Right lobe of liver (tissue), 6 donors: ENCODE results near the gene SOAT1. TPM values are rescaled to one million over a fixed set of nuclear protein-coding genes. Genes with fewer than 3 reads are reported as not detected.

Source experiments
- ATAC-seq, 4 donors: fragments of 200-7000 bp; cut with Tn5 transposase; one replicate each; pipeline ENCODE4 v1.9.1; 2020; ENCODE audit warnings: mild to moderate bottlenecking in 4 of 4, moderate library complexity in 4 of 4
- DNase-seq, 3 donors: peaks; one replicate each; pipeline ENCODE4 v3.0.0-alpha.2; 2020
- H3K27ac ChIP-seq, 3 donors: fragments of 200-600 bp; one replicate each; pipeline ENCODE4 v1.8.0; 2022
- H3K27me3 ChIP-seq, 2 donors: fragments of 200-600 bp; one replicate each; pipeline ENCODE4 v1.8.0; 2022
- H3K36me3 ChIP-seq, 4 donors: fragments of 200-600 bp; sonication (generic) in 1 of 4; one replicate each; pipeline versions ENCODE4 v1.5.1 to v1.8.0; 2017 to 2022; ENCODE audit warnings: control low read depth in 1 of 4
- H3K4me1 ChIP-seq, 4 donors: fragments of 200-600 bp; sonication (generic) in 1 of 4; one replicate each; pipeline versions ENCODE4 v1.5.1 to v1.8.0; 2017 to 2022; ENCODE audit warnings: control low read depth in 1 of 4
- H3K4me3 ChIP-seq, 3 donors: fragments of 200-600 bp; one replicate each; pipeline ENCODE4 v1.8.0; 2022
- H3K9me3 ChIP-seq, 4 donors: fragments of 200-600 bp; sonication (generic) in 1 of 4; one replicate each; pipeline versions ENCODE4 v1.5.1 to v1.8.0; 2017 to 2022; ENCODE audit warnings: control low read depth in 1 of 4
- POLR2A ChIP-seq: fragments of 450-650 bp; IDR thresholded peaks from one replicate; pipeline ENCODE4 v1.6.1; 2017; ENCODE audit warnings: antibody characterized with exemption, mild to moderate bottlenecking
- WGBS: methylation state at CpG from one replicate; pipeline ENCODE4 v1.1.6; 2018; ENCODE audit warnings: low coverage, low lambda C conversion rate; ENCODE audit not compliant: insufficient coverage; ENCODE audit errors: missing lambda C conversion rate; 5-methylcytosine and 5-hydroxymethylcytosine counted together
- intact Hi-C, 2 donors: fragments of 100-400 bp; cut with DNase I; formaldehyde crosslinking; loops; one replicate each; pipeline versions ENCODE4 v1.11.2 to v1.14.1; 2022
- total RNA-seq, 6 experiments: library from RNA; depleted of rRNA in 2 of 6; stranded (reverse); fragments of >200 nt in 2 of 6; fragmentation: NEBNext Ultra II Directional in 3 of 6; extraction: Animal tissue kit (Norgen Biotek cat#: 25700) in 3 of 6; gene quantifications; one replicate each; pipeline versions ENCODE4 v1.1.0 to v1.2.4, GENCODE V29; 2016 to 2023
- TF ChIP-seq, protein P1 (sequence below), 4 donors: fragments of 200-600 bp in 3 of 4; fragments of 450-650 bp in 1 of 4; IDR thresholded peaks; one replicate each; pipeline versions ENCODE4 v1.5.1 to v1.8.0; 2016 to 2022; ENCODE audit warnings: antibody characterized with exemption in 4 of 4, mild to moderate bottlenecking in 2 of 4
- donor health status: DM: no; HTN: yes; CAD: no.
- donor health status: DM: no; HTN: no; CAD: no.
- donor health status: DM: no; HTN: no; CAD: no.
- donor health status: DM: no; HTN: yes; CAD: no.
- donor health status: DM: no; HTN: yes; CAD: no.

SOAT1 gene
- total RNA-seq, 6 experiments from 2014 or later, result 5.8 to 20.5 (median 14.3) TPM

DNA sequence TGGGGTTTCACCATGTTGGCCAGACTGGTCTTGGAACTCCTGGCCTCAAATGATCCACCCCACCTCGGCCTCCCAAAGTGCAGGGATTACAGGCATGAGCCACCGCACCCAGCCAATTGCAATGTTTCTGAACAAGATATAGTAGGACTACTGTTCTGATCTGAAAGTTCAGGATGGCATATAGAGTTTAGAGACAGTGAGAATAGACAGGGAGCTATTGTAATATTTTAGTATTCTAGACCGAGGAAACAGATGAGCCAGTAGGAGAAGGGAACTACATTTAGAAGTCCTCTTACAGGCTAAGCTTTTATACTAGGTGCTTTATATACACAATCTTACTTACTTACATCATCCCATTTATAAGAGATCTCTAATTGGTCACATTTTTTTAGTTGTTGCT, 33.1 kb downstream of the SOAT1 start:
- no peak for TF ChIP-seq POLR2A
- TF ChIP-seq, protein P1, sequence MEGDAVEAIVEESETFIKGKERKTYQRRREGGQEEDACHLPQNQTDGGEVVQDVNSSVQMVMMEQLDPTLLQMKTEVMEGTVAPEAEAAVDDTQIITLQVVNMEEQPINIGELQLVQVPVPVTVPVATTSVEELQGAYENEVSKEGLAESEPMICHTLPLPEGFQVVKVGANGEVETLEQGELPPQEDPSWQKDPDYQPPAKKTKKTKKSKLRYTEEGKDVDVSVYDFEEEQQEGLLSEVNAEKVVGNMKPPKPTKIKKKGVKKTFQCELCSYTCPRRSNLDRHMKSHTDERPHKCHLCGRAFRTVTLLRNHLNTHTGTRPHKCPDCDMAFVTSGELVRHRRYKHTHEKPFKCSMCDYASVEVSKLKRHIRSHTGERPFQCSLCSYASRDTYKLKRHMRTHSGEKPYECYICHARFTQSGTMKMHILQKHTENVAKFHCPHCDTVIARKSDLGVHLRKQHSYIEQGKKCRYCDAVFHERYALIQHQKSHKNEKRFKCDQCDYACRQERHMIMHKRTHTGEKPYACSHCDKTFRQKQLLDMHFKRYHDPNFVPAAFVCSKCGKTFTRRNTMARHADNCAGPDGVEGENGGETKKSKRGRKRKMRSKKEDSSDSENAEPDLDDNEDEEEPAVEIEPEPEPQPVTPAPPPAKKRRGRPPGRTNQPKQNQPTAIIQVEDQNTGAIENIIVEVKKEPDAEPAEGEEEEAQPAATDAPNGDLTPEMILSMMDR (IDR thresholded peaks at IDR 0.05), result no peak
- intact Hi-C loops, result no loop called here
- WGBS, result 89% methylated on average over 2 of the region's 3 CpGs
- H3K36me3 ChIP-seq, result peaks cover 0 to 17% (median 7%) of the 10 kb centered on the region in 4 donors
- no peak overlapping the region for H3K27ac ChIP-seq
- H3K27me3 ChIP-seq, result no peaks in the 10 kb centered on the region
- no peaks in the 10 kb centered on the region for H3K9me3 ChIP-seq
- DNase-seq (no peak), ATAC-seq (no peak)
- H3K4me1 ChIP-seq, result no peaks in the 10 kb centered on the region
- no peak overlapping the region for H3K4me3 ChIP-seq

DNA sequence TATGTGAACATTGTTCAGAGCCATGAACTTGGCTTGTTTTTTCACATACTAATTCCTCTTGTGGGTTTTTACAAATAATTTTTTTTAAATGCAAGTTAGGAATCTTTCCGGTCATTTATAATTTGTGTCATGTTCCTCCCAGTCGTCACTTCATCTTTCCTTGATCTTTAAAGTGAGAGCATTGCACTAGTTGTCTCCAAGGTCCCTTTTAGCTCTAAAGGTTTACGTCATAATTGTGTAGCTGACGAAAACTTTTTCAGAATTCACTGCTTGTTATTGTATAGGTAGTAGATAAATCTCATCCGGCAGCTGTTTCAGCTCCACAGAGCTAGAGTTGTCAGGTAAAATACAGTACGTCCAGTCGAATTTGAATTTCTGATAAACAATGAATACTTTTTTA, 33.6 kb downstream of the SOAT1 start:
- intact Hi-C loops, result no loop called here
- ATAC-seq (no peak), DNase-seq (no peak)
- Histone ChIP-seq H3K9me3 (no peaks in the 10 kb centered on the region), H3K4me3 (no peak overlapping the region), H3K4me1 (no peaks in the 10 kb centered on the region), H3K27ac (no peak overlapping the region), H3K27me3 (no peaks in the 10 kb centered on the region), H3K36me3 (peaks cover 0 to 17% (median 7%) of the 10 kb centered on the region in 4 donors)
- TF ChIP-seq, protein P1 (IDR thresholded peaks at IDR 0.05), result no peak
- TF ChIP-seq POLR2A, result no peak
- 73% methylated on average over 7 of the region's 7 CpGs for WGBS

- DNase-seq (no peak), ATAC-seq (peak in 3 of 4 donors; percentile 33 to 56 (median 46))
- Histone ChIP-seq H3K9me3 (no peaks in the 10 kb centered on the region), H3K27ac (no peak overlapping the region), H3K27me3 (no peaks in the 10 kb centered on the region), H3K4me1 (no peaks in the 10 kb centered on the region), H3K36me3 (peaks cover 0 to 17% (median 7%) of the 10 kb centered on the region in 4 donors), H3K4me3 (no peak overlapping the region)
- TF ChIP-seq, protein P1 (IDR thresholded peaks at IDR 0.05), result no peak
- no peak for TF ChIP-seq POLR2A
- intact Hi-C loops, result no loop called here
- 58% methylated on average over 3 of the region's 3 CpGs for WGBS
Observed at GRCh38 chr1:179327679-179328078, 34.1 kb downstream of the SOAT1 start.

GRCh38 chr1:179329862-179330261, 36.3 kb downstream of the SOAT1 start:
- H3K4me3 ChIP-seq, result no peak overlapping the region
- DNase-seq (no peak), ATAC-seq (no peak)
- WGBS, result 40% methylated on average over 2 of the region's 2 CpGs
- no peak for TF ChIP-seq POLR2A
- TF ChIP-seq, protein P1 (IDR thresholded peaks at IDR 0.05), result no peak
- no peaks in the 10 kb centered on the region for H3K27me3 ChIP-seq
- intact Hi-C loops, result no loop called here
- H3K4me1 ChIP-seq, result no peaks in the 10 kb centered on the region
- no peaks in the 10 kb centered on the region for H3K9me3 ChIP-seq
- peaks cover 0 to 9% (median 2%) of the 10 kb centered on the region in 4 donors for H3K36me3 ChIP-seq
- no peak overlapping the region for H3K27ac ChIP-seq

DNA sequence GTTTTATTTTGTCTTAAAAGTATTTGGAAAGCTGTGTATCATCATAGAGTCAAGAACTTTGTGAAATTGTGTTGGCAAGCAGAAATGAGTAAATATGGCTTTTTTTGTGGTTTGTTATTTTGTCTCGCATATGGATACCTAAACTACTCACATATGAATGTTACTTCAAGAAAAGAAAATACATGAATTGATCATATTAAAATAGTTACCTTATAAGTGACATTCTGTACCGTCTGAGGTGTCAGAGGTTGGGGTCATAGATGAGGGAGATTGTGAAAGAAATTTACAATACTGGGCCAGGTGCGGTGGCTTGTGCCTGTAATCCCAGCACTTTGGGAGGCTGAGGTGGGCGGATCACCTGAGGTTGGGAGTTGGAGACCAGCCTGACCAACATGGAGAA, 40.8 kb downstream of the SOAT1 start:
- no peaks in the 10 kb centered on the region for H3K27me3 ChIP-seq
- no peaks in the 10 kb centered on the region for H3K4me1 ChIP-seq
- intact Hi-C loops, result no loop called here
- no peak overlapping the region for H3K4me3 ChIP-seq
- H3K36me3 ChIP-seq, result peaks cover 0 to 20% (median 3%) of the 10 kb centered on the region in 4 donors
- TF ChIP-seq, protein P1 (IDR thresholded peaks at IDR 0.05), result no peak
- TF ChIP-seq POLR2A, result no peak
- DNase-seq, result no peak
- no peaks in the 10 kb centered on the region for H3K9me3 ChIP-seq
- no peak overlapping the region for H3K27ac ChIP-seq
- WGBS, result 90% methylated on average over 4 of the region's 4 CpGs
- no peak for ATAC-seq
